HCT116 (cell line): ENCODE results near the gene EVX2. TPM values are rescaled to one million over a fixed set of nuclear protein-coding genes. Genes with fewer than 3 reads are reported as not detected.

Source experiments
- ATAC-seq: fragments of 200-7000 bp; cut with Tn5 transposase; 2 replicates; pipeline ENCODE4 v1.9.1; 2020; ENCODE audit warnings: mild to moderate bottlenecking, moderate library complexity
- BruUV-seq: library from RNA; stranded (reverse); fragments of 400-500 nt; replicated peaks from 2 replicates; lab custom pipeline; 2021; lab: Mats Ljungman, UMichigan
- CTCF ChIA-PET: fragments of 300-600 bp; sonication (Branson Sonifier 250); formaldehyde crosslinking; loops from one replicate; lab custom pipeline; 2021; ENCODE audit warnings: antibody characterized with exemption; lab: Charles Lee
- POLR2A ChIA-PET: fragments of 300-600, 350-600 bp; sonication (Branson Sonifier 250); formaldehyde crosslinking; loops from one replicate; lab custom pipeline; 2021; ENCODE audit warnings: antibody characterized with exemption; lab: Charles Lee
- RAD21 ChIA-PET, 2 experiments: fragments of 300-600 bp; sonication (Branson Sonifier 250); formaldehyde crosslinking; loops; one replicate each; lab custom pipeline; 2023; ENCODE audit warnings: low total read pairs in 2 of 2; ENCODE audit not compliant: uncharacterized antibody in 2 of 2, unreplicated experiment in 2 of 2, low non-redundant PET in 1 of 2; lab: Charles Lee
- DNase-seq: peaks from one replicate; pipeline ENCODE4 v3.0.0-alpha.2; 2010; ENCODE audit warnings: low read depth, low spot score
- H2AFZ ChIP-seq: fragments of 200-600 bp; shearing (Covaris generic), sonication (generic); 2 replicates; pipeline ENCODE4 v1.6.1; 2017; ENCODE audit warnings: low read depth, mixed run types, mixed read lengths, antibody characterized with exemption, low read length; ENCODE audit not compliant: poor library complexity, severe bottlenecking
- H3K27ac ChIP-seq: 2 replicates; pipeline ENCODE4 v1.5.1; 2012; ENCODE audit warnings: low read depth, low read length
- H3K27me3 ChIP-seq: fragments of 200-600 bp; sonication (generic); 2 replicates; pipeline ENCODE4 v1.6.1; 2016; ENCODE audit warnings: mixed run types, low read length, mixed read lengths; ENCODE audit not compliant: insufficient read depth
- H3K36me3 ChIP-seq, 2 experiments: fragments of 200-500 bp in 1 of 2; fragments of 200-600 bp in 1 of 2; sonication (Bioruptor generic) in 1 of 2; sonication (generic) in 1 of 2; 2 replicates each; pipeline versions ENCODE4 v1.5.1 to v1.6.1; 2014 to 2016; ENCODE audit warnings: low read length in 2 of 2, inconsistent platforms in 1 of 2, mixed read lengths in 1 of 2, mixed run types in 1 of 2; ENCODE audit not compliant: insufficient read depth in 2 of 2, control insufficient read depth in 1 of 2
- H3K4me1 ChIP-seq, 2 experiments: fragments of 200-600 bp in 1 of 2; sonication (generic) in 1 of 2; 2 replicates each; pipeline versions ENCODE4 v1.5.1 to v1.6.1; 2012 to 2017; ENCODE audit warnings: low read length in 2 of 2, inconsistent platforms in 1 of 2, mild to moderate bottlenecking in 1 of 2, mixed read lengths in 1 of 2, mixed run types in 1 of 2, moderate library complexity in 1 of 2; ENCODE audit not compliant: insufficient read depth in 2 of 2, control insufficient read depth in 1 of 2
- H3K4me2 ChIP-seq: fragments of 200-600 bp; sonication (generic); 2 replicates; pipeline ENCODE4 v1.6.1; 2017; ENCODE audit warnings: mixed run types, low read length, mixed read lengths
- H3K4me3 ChIP-seq, 2 experiments: fragments of 200-600 bp in 1 of 2; sonication (generic) in 1 of 2; replicated peaks in 1 of 2; 2 replicates each; pipeline ENCODE4 v1.5.1; 2011 to 2016; ENCODE audit warnings: low read length in 2 of 2, control low read depth in 1 of 2, low read depth in 1 of 2, mild to moderate bottlenecking in 1 of 2, mixed read lengths in 1 of 2, mixed run types in 1 of 2
- H3K79me2 ChIP-seq: fragments of 200-600 bp; sonication (generic); 2 replicates; pipeline ENCODE4 v1.6.1; 2017; ENCODE audit warnings: mild to moderate bottlenecking, mixed run types, low read length, moderate library complexity, mixed read lengths; ENCODE audit not compliant: insufficient read depth
- H3K9ac ChIP-seq: fragments of 200-600 bp; sonication (generic); 2 replicates; pipeline ENCODE4 v1.6.1; 2016; ENCODE audit warnings: low read length, mixed read lengths
- H3K9me2 ChIP-seq: fragments of 200-600 bp; sonication (generic), shearing (Covaris generic); 2 replicates; pipeline ENCODE4 v1.6.1; 2017; ENCODE audit warnings: mixed run types, mild to moderate bottlenecking, moderate library complexity; ENCODE audit not compliant: insufficient read depth
- H3K9me3 ChIP-seq, 2 experiments: fragments of 200-500 bp in 1 of 2; fragments of 200-600 bp in 1 of 2; sonication (Bioruptor generic) in 1 of 2; sonication (generic) in 1 of 2; 2 replicates each; pipeline ENCODE4 v1.6.1; 2014 to 2017; ENCODE audit warnings: low read length in 2 of 2, mixed read lengths in 2 of 2, inconsistent platforms in 1 of 2, low read depth in 1 of 2, mild to moderate bottlenecking in 1 of 2, mixed run types in 1 of 2, moderate library complexity in 1 of 2; ENCODE audit not compliant: control insufficient read depth in 1 of 2, insufficient read depth in 1 of 2
- H4K20me1 ChIP-seq: fragments of 200-600 bp; sonication (generic), shearing (Covaris generic); 2 replicates; pipeline ENCODE4 v1.6.1; 2017; ENCODE audit warnings: mixed run types, mild to moderate bottlenecking, moderate library complexity; ENCODE audit not compliant: insufficient read depth
- ATF3 ChIP-seq: IDR thresholded peaks from 2 replicates; pipeline ENCODE4 v1.6.1; 2012
- ELF1 ChIP-seq: IDR thresholded peaks from 2 replicates; pipeline ENCODE4 v1.6.1; 2012; ENCODE audit warnings: low read depth, borderline replicate concordance
- EZH2phosphoT487 ChIP-seq: fragments of 200-600 bp; IDR thresholded peaks from 2 replicates; pipeline ENCODE4 v1.6.1; 2018; ENCODE audit warnings: antibody characterized with exemption, borderline replicate concordance
- FOSL1 ChIP-seq: IDR thresholded peaks from 2 replicates; pipeline ENCODE4 v1.6.1; 2012; ENCODE audit warnings: low read depth
- POLR2A ChIP-seq: IDR thresholded peaks from 2 replicates; pipeline ENCODE4 v1.7.0; 2011; ENCODE audit warnings: borderline replicate concordance; ENCODE audit not compliant: insufficient read depth, insufficient read length; ENCODE audit errors: extremely low read depth
- POLR2AphosphoS5 ChIP-seq: IDR thresholded peaks from 2 replicates; pipeline ENCODE4 v1.6.1; 2011; ENCODE audit warnings: mild to moderate bottlenecking, low read depth, low read length, moderate library complexity
- RAD21 ChIP-seq: IDR thresholded peaks from 2 replicates; pipeline ENCODE4 v1.6.1; 2012; ENCODE audit warnings: low read depth, mild to moderate bottlenecking
- SIN3A ChIP-seq: IDR thresholded peaks from 2 replicates; pipeline ENCODE4 v1.6.1; 2012; ENCODE audit warnings: low read depth
- TCF7L2 ChIP-seq: IDR thresholded peaks from 2 replicates; pipeline ENCODE4 v1.7.0; 2011; ENCODE audit warnings: borderline replicate concordance, inconsistent platforms; ENCODE audit not compliant: insufficient read depth, insufficient read length; ENCODE audit errors: extremely low read depth
- YY1 ChIP-seq: IDR thresholded peaks from 2 replicates; pipeline ENCODE4 v1.6.1; 2011; ENCODE audit warnings: low read length, low read depth, moderate library complexity, mild to moderate bottlenecking; ENCODE audit not compliant: insufficient replicate concordance; ENCODE audit errors: extremely low read depth
- intact Hi-C: fragments of 100-400 bp; cut with micrococcal nuclease; formaldehyde crosslinking; loops from 2 replicates; pipeline ENCODE4 v1.10.0; 2022
- total RNA-seq: library from RNA; stranded (reverse); gene quantifications from one replicate; pipeline ENCODE4 v1.2.1, GENCODE V29; 2021; ENCODE audit not compliant: unreplicated experiment
- TF ChIP-seq, protein P1 (sequence below), 3 experiments: fragments of 200-600 bp in 1 of 3; sonication (generic) in 1 of 3; IDR thresholded peaks in 2 of 3; conservative IDR thresholded peaks in 1 of 3; 2 replicates each; pipeline ENCODE4 v1.5.1; 2012 to 2017; ENCODE audit warnings: low read depth in 2 of 3, low read length in 2 of 3, antibody characterized with exemption in 1 of 3, borderline replicate concordance in 1 of 3, control low read depth in 1 of 3, mild to moderate bottlenecking in 1 of 3, mixed read lengths in 1 of 3, mixed run types in 1 of 3, moderate library complexity in 1 of 3; ENCODE audit not compliant: insufficient read depth in 1 of 3
- TF ChIP-seq, protein P2 (sequence below): IDR thresholded peaks from 2 replicates; pipeline ENCODE4 v1.6.1; 2011; ENCODE audit warnings: mild to moderate bottlenecking, low read length, moderate library complexity; ENCODE audit not compliant: insufficient replicate concordance; ENCODE audit errors: extremely low read depth

The EVX2 gene
- total RNA-seq, 1 experiment from 2014 or later: not detected

GRCh38 chr2:176071330-176072291 lies 12.2 kb downstream of the EVX2 start:
- TF ChIP-seq SIN3A (no peak), RAD21 (no peak), POLR2A (no peak), POLR2AphosphoS5 (no peak), TCF7L2 (no peak), EZH2phosphoT487 (no peak), ATF3 (no peak), YY1 (no peak), ELF1 (no peak), FOSL1 (no peak)
- TF ChIP-seq, protein P1, sequence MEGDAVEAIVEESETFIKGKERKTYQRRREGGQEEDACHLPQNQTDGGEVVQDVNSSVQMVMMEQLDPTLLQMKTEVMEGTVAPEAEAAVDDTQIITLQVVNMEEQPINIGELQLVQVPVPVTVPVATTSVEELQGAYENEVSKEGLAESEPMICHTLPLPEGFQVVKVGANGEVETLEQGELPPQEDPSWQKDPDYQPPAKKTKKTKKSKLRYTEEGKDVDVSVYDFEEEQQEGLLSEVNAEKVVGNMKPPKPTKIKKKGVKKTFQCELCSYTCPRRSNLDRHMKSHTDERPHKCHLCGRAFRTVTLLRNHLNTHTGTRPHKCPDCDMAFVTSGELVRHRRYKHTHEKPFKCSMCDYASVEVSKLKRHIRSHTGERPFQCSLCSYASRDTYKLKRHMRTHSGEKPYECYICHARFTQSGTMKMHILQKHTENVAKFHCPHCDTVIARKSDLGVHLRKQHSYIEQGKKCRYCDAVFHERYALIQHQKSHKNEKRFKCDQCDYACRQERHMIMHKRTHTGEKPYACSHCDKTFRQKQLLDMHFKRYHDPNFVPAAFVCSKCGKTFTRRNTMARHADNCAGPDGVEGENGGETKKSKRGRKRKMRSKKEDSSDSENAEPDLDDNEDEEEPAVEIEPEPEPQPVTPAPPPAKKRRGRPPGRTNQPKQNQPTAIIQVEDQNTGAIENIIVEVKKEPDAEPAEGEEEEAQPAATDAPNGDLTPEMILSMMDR (IDR thresholded peaks at IDR 0.05 in 2 of 3, conservative IDR thresholded peaks at IDR 0.05 in 1 of 3; ENCODE audit: borderline replicate concordance in 1 of 3, insufficient read depth in 1 of 3, low read depth in 2 of 3, low read length in 2 of 3): no peak
- TF ChIP-seq, protein P2, sequence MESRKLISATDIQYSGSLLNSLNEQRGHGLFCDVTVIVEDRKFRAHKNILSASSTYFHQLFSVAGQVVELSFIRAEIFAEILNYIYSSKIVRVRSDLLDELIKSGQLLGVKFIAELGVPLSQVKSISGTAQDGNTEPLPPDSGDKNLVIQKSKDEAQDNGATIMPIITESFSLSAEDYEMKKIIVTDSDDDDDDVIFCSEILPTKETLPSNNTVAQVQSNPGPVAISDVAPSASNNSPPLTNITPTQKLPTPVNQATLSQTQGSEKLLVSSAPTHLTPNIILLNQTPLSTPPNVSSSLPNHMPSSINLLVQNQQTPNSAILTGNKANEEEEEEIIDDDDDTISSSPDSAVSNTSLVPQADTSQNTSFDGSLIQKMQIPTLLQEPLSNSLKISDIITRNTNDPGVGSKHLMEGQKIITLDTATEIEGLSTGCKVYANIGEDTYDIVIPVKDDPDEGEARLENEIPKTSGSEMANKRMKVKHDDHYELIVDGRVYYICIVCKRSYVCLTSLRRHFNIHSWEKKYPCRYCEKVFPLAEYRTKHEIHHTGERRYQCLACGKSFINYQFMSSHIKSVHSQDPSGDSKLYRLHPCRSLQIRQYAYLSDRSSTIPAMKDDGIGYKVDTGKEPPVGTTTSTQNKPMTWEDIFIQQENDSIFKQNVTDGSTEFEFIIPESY: no peak
- TF ChIP-seq, all 23 proteins: peak for 0
- no TSS peak for BruUV-seq
- ChIA-PET CTCF (no interaction called here), POLR2A (no interaction called here), RAD21 (no interaction called here)
- H3K27me3 ChIP-seq: no peaks in the 10 kb centered on the region
- no peaks in the 10 kb centered on the region for H3K36me3 ChIP-seq
- intact Hi-C loops: no loop called here
- no peaks in the 10 kb centered on the region for H3K9me2 ChIP-seq
- H3K4me2 ChIP-seq: no peak overlapping the region
- no peak overlapping the region for H2AFZ ChIP-seq
- no peak overlapping the region for H3K4me3 ChIP-seq
- no peak for ATAC-seq
- no peaks in the 10 kb centered on the region for H3K79me2 ChIP-seq
- DNase-seq: no peak
- H4K20me1 ChIP-seq: no peaks in the 10 kb centered on the region
- no peak overlapping the region for H3K9ac ChIP-seq
- H3K4me1 ChIP-seq: no peaks in the 10 kb centered on the region
- no peaks in the 10 kb centered on the region for H3K9me3 ChIP-seq
- H3K27ac ChIP-seq: no peak overlapping the region
